HG03378 (cell line): ENCODE measurements around the gene CISD1.
A peak's percentile ranks its signal among the peaks of the same experiment; 100 is the strongest.
"Not testable (repeated sequence)": the region's sequence is repeated elsewhere in the genome, so short reads cannot be mapped to it uniquely, and the experiment has no call there.

Experiments used
- ATAC-seq: cut with Tn5 transposase; IDR thresholded peaks from one replicate; pipeline ENCODE4 v1.9.1; 2021; ENCODE audit warnings: mild to moderate bottlenecking, moderate library complexity; ENCODE audit not compliant: unreplicated experiment

CISD1 gene

GRCh38 chr10:58268946-58269781 is at the start of gene CISD1:
Gene CISD1, plus strand, starts transcription at chr10:58269162. Its CDS starts 112 bp downstream, at chr10:58269274.
- ATAC-seq: peak; percentile 76

GRCh38 chr10:58219875-58220274 is 49.1 kb upstream of the CISD1 start:
- no peak for ATAC-seq

DNA sequence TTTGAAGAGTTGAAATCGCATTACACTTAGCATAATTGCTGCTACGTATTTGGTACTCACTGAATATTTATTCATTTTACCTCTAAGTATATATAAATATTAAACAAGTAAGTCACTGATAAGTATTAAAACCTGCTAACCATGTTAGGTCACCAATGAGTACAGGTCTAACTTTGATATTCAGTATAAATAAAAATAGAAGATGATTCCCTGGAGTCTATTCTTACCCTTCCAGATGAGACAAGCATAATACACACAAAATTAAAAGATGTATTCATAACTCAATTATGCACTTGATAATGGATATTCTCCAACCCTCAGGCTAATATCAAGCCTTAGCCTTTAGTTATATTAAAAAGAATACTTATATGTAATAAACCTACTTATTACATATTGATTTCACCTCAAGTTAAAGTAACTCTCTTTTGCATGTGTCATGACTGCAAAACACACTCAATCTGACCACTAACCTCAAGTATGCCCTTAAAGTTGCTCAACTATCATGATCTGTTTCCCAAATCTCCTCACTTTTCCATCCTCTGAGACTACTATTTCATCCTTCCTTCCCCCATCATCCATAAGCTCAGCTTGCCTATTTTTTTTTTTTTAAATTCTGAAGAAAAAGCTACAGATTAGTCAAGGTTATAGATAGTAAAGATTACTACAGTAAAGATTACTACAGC is 48.1 kb upstream of the CISD1 start:
- ATAC-seq: no peak

- no peak for ATAC-seq
Measured at GRCh38 chr10:58225654-58226053, 43.3 kb upstream of the CISD1 start.

GRCh38 chr10:58229856-58230255 is 39.1 kb upstream of the CISD1 start:
- ATAC-seq: not testable (repeated sequence)

DNA sequence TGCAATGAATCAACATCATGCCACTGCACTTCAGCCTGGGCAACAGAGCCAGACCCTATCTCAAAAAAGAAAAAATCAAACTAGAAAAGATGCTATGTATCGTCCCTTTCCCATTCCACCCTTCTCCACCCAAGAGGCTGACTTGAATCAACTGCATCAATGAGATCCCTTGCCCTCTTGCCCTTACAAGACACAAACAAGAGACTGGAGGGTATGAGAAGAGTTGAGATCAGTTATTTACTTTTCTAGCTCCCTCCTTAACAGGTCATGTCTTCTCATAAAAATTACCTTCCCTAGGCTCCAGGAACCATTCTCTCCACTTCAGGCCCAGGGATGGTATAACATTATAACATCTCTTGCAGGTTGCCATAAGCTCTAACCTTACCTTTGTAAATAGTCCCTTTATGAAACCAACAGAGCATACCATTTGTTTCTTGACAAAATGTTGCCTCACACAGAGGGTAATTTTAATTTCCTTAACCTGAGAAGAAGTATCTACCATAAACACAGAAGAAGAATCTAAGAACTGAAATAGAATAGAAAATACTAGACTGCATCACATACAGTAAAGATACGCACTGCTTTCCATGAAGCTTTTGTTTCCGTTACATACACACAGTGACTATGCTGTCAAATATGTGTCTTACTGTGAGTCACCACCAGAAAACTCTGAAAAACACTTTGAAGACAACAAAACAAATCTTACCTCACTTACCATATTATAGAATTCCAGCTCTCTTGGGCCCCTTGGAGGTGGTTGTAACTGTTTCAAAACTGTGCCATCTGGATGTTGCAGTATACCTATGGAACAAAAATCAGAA is 31.7 kb upstream of the CISD1 start:
- ATAC-seq: no peak

GRCh38 chr10:58239561-58240169 is 29.3 kb upstream of the CISD1 start:
- no peak for ATAC-seq

DNA sequence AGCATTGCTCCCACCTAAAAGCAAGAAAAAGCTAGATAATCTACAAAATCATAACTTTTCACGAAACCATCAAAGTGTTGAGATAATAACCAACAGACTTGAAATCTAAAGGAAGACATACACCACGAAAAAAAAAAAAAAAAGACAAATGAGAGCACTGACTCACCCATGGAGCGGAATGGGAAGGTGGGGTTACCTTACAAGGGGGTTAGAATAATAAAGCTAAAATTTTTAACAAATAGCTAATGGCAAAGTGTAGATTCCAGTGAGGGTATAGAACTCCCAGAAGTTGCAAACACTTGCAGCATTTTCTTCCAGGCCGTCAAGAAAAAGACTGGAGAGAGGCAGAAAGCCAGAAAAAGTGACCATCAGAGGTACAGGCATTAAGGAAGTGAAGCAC is 28.4 kb upstream of the CISD1 start:
- no peak for ATAC-seq

- ATAC-seq: no peak
Measured at GRCh38 chr10:58241346-58241745, 27.6 kb upstream of the CISD1 start.

- no peak for ATAC-seq
Measured at GRCh38 chr10:58243269-58243668, 25.7 kb upstream of the CISD1 start.

GRCh38 chr10:58243801-58244200 is 25.2 kb upstream of the CISD1 start:
- not testable (repeated sequence) for ATAC-seq

DNA sequence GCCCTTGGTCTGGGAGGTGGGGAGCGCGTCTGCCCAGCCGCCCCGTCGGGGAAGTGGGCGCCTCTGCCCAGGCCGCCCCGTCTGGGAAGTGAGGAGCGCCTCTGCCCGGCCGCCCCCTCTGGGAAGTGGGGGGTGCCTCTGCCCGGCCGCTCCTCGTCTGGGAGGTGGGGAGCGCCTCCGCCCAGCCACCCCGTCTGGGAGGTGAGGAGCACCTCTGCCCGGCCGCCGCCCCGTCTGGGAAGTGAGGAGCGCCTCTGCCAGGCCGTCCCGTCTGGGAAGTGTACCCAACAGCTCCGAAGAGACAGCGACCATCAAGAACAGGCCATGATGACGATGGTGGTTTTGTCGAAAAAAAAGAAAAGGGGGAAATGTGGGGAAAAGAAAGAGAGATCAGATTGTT is 24.7 kb upstream of the CISD1 start:
- ATAC-seq: not testable (repeated sequence)

DNA sequence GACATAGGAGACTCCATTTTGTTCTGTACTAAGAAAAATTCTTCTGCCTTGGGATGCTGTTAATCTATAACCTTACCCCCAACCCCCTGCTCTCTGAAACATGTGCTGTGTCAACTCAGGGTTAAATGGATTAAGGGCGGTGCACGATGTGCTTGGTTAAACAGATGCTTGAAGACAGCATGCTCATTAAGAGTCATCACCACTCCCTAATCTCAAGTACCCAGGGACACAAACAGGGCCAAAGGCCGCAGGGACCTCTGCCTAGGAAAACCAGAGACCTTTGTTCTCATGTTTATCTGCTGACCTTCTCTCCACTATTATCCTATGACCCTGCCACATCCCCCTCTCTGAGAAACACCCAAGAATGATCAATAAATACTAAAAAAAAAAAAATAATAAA is 24.3 kb upstream of the CISD1 start:
- ATAC-seq: not testable (repeated sequence)

DNA sequence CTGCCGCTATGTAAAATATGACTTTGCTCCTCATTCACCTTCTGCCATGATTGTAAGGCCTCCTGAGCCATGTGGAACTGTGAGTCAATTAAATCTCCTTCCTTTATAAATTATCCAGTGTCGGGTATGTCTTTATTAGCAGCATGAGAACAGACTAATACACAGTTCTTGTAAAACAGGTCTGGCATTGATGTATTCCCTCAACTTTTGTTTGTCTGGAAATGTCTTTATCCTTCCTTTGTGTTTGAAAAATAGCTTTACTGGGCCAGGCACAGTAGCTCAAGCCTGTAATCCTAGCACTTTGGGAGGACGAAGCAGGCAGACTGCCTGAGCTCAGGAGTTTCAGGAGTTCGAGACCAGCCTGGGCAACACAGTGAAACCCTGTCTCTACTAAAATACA is 15.8 kb upstream of the CISD1 start:
- ATAC-seq: no peak

GRCh38 chr10:58254644-58255043 is 14.3 kb upstream of the CISD1 start:
- no peak for ATAC-seq

- ATAC-seq: not testable (repeated sequence)
Measured at GRCh38 chr10:58256013-58256780, 12.8 kb upstream of the CISD1 start.

- ATAC-seq: no peak
Measured at GRCh38 chr10:58258977-58259692, 9.8 kb upstream of the CISD1 start.

DNA sequence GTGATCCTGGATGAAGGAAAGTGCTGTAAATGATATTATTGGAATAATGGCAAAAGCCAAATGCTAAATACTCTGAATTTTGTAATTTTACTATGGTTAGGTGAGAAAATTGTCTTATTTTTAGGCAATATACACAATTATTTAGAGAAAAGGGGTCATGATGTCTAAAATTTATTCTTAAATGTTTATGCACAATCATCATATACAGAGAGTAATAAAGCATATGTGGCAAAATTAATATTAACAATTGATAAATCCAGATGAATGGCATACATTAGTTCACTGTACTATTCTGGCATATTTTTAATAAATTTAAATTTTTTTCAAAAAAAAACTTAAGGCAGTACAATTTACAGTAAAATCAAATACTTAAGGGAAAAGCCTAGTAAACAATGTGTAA is 8.6 kb upstream of the CISD1 start:
- ATAC-seq: no peak

GRCh38 chr10:58262766-58263165 is 6.2 kb upstream of the CISD1 start:
- ATAC-seq: no peak

DNA sequence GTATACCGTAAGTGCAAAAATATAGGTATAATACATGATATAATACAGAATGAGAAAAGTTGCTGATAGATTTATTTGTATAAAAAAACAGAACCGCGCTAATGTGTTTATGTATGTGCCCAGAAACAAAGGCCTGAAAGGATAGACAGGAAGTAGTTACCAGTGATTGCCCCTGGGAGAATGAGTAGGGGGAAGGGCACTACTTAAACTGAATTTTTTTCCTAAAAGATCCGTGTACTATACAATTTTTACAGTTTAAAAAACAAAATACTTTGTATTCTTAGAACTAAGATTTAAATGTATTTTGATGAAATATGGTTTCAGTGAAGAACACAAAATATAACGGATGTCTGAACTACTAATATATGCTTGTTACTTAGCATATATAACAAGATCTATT is 4.2 kb upstream of the CISD1 start:
- no peak for ATAC-seq
